HepG2 (cell line): ENCODE measurements around the gene SLC4A11. TPM values are rescaled to one million over a fixed set of nuclear protein-coding genes. Genes with fewer than 3 reads are reported as not detected.

Source experiments
- ATAC-seq: fragments of 200-7000 bp; cut with Tn5 transposase; 3 replicates; pipeline ENCODE4 v1.9.1; 2020; ENCODE audit warnings: mild to moderate bottlenecking, moderate library complexity
- BruUV-seq: library from RNA; stranded (reverse); fragments of 400-500 nt; replicated peaks from 2 replicates; lab custom pipeline; 2021; lab: Mats Ljungman, UMichigan
- CTCF ChIA-PET: fragments of 300-600 bp; formaldehyde crosslinking; extraction: SDS; loops from one replicate; lab custom pipeline; 2021; ENCODE audit warnings: low total read pairs, inconsistent platforms, low intra/inter-chr PET ratio; lab: Yijun Ruan, JAX
- POLR2A ChIA-PET: fragments of 350-600 bp; sonication (Branson Sonifier 250); formaldehyde crosslinking; loops from one replicate; lab custom pipeline; 2020; ENCODE audit warnings: antibody characterized with exemption, inconsistent platforms; lab: Yijun Ruan, JAX
- DNase-seq: peaks from one replicate; pipeline ENCODE4 v3.0.0-alpha.2; 2015; ENCODE audit warnings: low spot score
- FAIRE-seq: peaks from 3 replicates; lab custom pipeline; 2011; peaks lifted over from hg19 to GRCh38; lab: Jason Lieb, UNC
- H2AFZ ChIP-seq: one replicate; pipeline ENCODE4 v1.6.1; 2011; ENCODE audit warnings: low read length, inconsistent platforms
- H3K27ac ChIP-seq: fragments of 300-600 bp; 3 replicates; pipeline ENCODE4 v1.8.0; 2011; ENCODE audit warnings: mixed run types, mild to moderate bottlenecking, mixed read lengths, low read length, inconsistent platforms; ENCODE audit not compliant: insufficient read depth; ENCODE audit errors: extremely low read length
- H3K27me3 ChIP-seq, 2 experiments: fragments of 200-600 bp in 1 of 2; 2 replicates in 1 of 2; 3 replicates in 1 of 2; pipeline versions ENCODE4 v1.6.0 to v1.8.0; 2011; ENCODE audit warnings: low read length in 2 of 2, mild to moderate bottlenecking in 2 of 2, moderate library complexity in 2 of 2, inconsistent platforms in 1 of 2; ENCODE audit not compliant: insufficient read depth in 2 of 2, control insufficient read depth in 1 of 2
- H3K36me3 ChIP-seq, 2 experiments: fragments of 200-600 bp in 1 of 2; replicated peaks in 1 of 2; 2 replicates in 1 of 2; 3 replicates in 1 of 2; pipeline versions ENCODE4 v1.5.1 to v1.8.0; 2011; ENCODE audit warnings: low read length in 2 of 2, inconsistent platforms in 1 of 2; ENCODE audit not compliant: insufficient read depth in 2 of 2, control insufficient read depth in 1 of 2
- H3K4me1 ChIP-seq: 2 replicates; pipeline ENCODE4 v1.5.1; 2012; ENCODE audit warnings: low read length, inconsistent platforms; ENCODE audit not compliant: insufficient read depth
- H3K4me2 ChIP-seq: 2 replicates; pipeline ENCODE4 v1.6.0; 2011; ENCODE audit warnings: low read depth, low read length, inconsistent platforms
- H3K4me3 ChIP-seq, 3 experiments: fragments of 200-600 bp in 1 of 3; sonication (generic), shearing (Covaris generic) in 1 of 3; replicated peaks in 1 of 3; 2 replicates each; pipeline ENCODE4 v1.5.1; 2011 to 2016; ENCODE audit warnings: low read length in 3 of 3, inconsistent platforms in 2 of 3, low read depth in 2 of 3, mild to moderate bottlenecking in 2 of 3, control low read depth in 1 of 3, mixed read lengths in 1 of 3; ENCODE audit not compliant: insufficient read depth in 1 of 3
- H3K79me2 ChIP-seq: one replicate; pipeline ENCODE4 v1.6.1; 2011; ENCODE audit warnings: low read length, inconsistent platforms; ENCODE audit not compliant: insufficient read depth
- H3K9ac ChIP-seq: 2 replicates; pipeline ENCODE4 v1.6.0; 2011; ENCODE audit warnings: mild to moderate bottlenecking, low read depth, low read length, inconsistent platforms; ENCODE audit not compliant: insufficient read depth
- H3K9me3 ChIP-seq: 2 replicates; pipeline ENCODE4 v1.5.1; 2012; ENCODE audit warnings: mild to moderate bottlenecking, low read length
- H4K20me1 ChIP-seq: 2 replicates; pipeline ENCODE4 v1.6.0; 2011; ENCODE audit warnings: inconsistent platforms, mild to moderate bottlenecking, low read length, moderate library complexity; ENCODE audit not compliant: insufficient read depth
- ARID2 ChIP-seq: sonication (generic); formaldehyde crosslinking; IDR thresholded peaks from 2 replicates; pipeline ENCODE4 v1.8.1; 2022; ENCODE audit warnings: mild to moderate bottlenecking, missing genetic modification reagents, borderline replicate concordance
- CBFB ChIP-seq: sonication (generic); formaldehyde crosslinking; IDR thresholded peaks from 2 replicates; pipeline ENCODE4 v1.4.0; 2020; ENCODE audit warnings: missing genetic modification reagents
- EEA1 ChIP-seq: sonication (generic); formaldehyde crosslinking; IDR thresholded peaks from 2 replicates; pipeline ENCODE4 v1.5.1; 2020; ENCODE audit warnings: mild to moderate bottlenecking, missing genetic modification reagents, borderline replicate concordance
- HOXA9 ChIP-seq: sonication (generic); formaldehyde crosslinking; IDR thresholded peaks from 2 replicates; pipeline ENCODE4 v1.8.1; 2022; ENCODE audit warnings: missing genetic modification reagents, mild to moderate bottlenecking, moderate library complexity, borderline replicate concordance
- KLF11 ChIP-seq: IDR thresholded peaks from 2 replicates; pipeline ENCODE4 v1.6.1; 2016; ENCODE audit warnings: missing compliant biosample characterization
- POLR2AphosphoS5 ChIP-seq: IDR thresholded peaks from 2 replicates; pipeline ENCODE4 v1.6.1; 2012; ENCODE audit warnings: low read depth, low read length
- POLR2G ChIP-seq: fragments of 200-400 bp; formaldehyde crosslinking; IDR thresholded peaks from 2 replicates; pipeline ENCODE4 v1.6.1; 2018; ENCODE audit warnings: mild to moderate bottlenecking, low read depth, low read length, moderate library complexity
- SETDB1 ChIP-seq: sonication (generic); formaldehyde crosslinking; IDR thresholded peaks from 2 replicates; pipeline ENCODE4 v1.5.1; 2020; ENCODE audit warnings: missing genetic modification reagents, mild to moderate bottlenecking, borderline replicate concordance
- ZBTB1 ChIP-seq: sonication (generic); formaldehyde crosslinking; IDR thresholded peaks from 2 replicates; pipeline ENCODE4 v1.4.0; 2020; ENCODE audit warnings: missing genetic modification reagents, borderline replicate concordance
- ZNF17 ChIP-seq: sonication (generic); formaldehyde crosslinking; IDR thresholded peaks from 2 replicates; pipeline ENCODE4 v1.5.0; 2020; ENCODE audit warnings: mild to moderate bottlenecking, missing genetic modification reagents
- ZNF180 ChIP-seq: sonication (generic); formaldehyde crosslinking; IDR thresholded peaks from 2 replicates; pipeline ENCODE4 v1.4.0; 2020; ENCODE audit warnings: low read depth, missing genetic modification reagents, borderline replicate concordance
- ZNF75D ChIP-seq: sonication (generic); formaldehyde crosslinking; IDR thresholded peaks from 2 replicates; pipeline ENCODE4 v1.8.1; 2023; ENCODE audit warnings: missing genetic modification reagents, mild to moderate bottlenecking, borderline replicate concordance
- WGBS: methylation state at CpG from one replicate; pipeline ENCODE4 v1.1.6; 2017; ENCODE audit warnings: low lambda C conversion rate; 5-methylcytosine and 5-hydroxymethylcytosine counted together
- in situ Hi-C: cut with HindIII; loops from 2 replicates; pipeline ENCODE4 v1.10.0; 2017; ENCODE audit warnings: low pct_unique_long_range_greater_than_20kb; ENCODE audit not compliant: extremely low pct_ligation_motif_present
- intact Hi-C: fragments of 100-400 bp; cut with micrococcal nuclease; formaldehyde crosslinking; loops from one replicate; pipeline ENCODE4 v1.10.0; 2022; ENCODE audit not compliant: unreplicated experiment
- polyA plus RNA-seq, 8 experiments: library from polyadenylated mRNA; depleted of rRNA in 3 of 8; stranded (reverse) in 7 of 8; unstranded in 1 of 8; fragments of >200 nt; fragmentation: Illumina TruSeq in 4 of 8; extraction: Trizol in 4 of 8; gene quantifications; 2 replicates each; pipeline versions ENCODE4 v1.2.1 to v1.2.3, GENCODE V29; 2011 to 2016; ENCODE audit warnings: low read depth in 4 of 8, missing spikeins in 1 of 8, mixed read lengths in 1 of 8; ENCODE audit not compliant: insufficient read depth in 1 of 8
- total RNA-seq, 5 experiments: library from RNA; depleted of rRNA; stranded (reverse); fragments of >200 nt; fragmentation: Illumina TruSeq; extraction: Trizol; gene quantifications; 2 replicates each; pipeline ENCODE4 v1.2.3, GENCODE V29; 2016; ENCODE audit warnings: low read depth in 1 of 5
- TF ChIP-seq, protein P1 (sequence below): sonication (generic); formaldehyde crosslinking; IDR thresholded peaks from 2 replicates; pipeline ENCODE4 v1.4.0; 2020; ENCODE audit warnings: missing genetic modification reagents, borderline replicate concordance
- TF ChIP-seq, protein P2 (sequence below): fragments of 450-650 bp; IDR thresholded peaks from 2 replicates; pipeline ENCODE4 v1.6.1; 2017; ENCODE audit warnings: mild to moderate bottlenecking
- TF ChIP-seq, protein P3 (sequence below): sonication (generic); formaldehyde crosslinking; IDR thresholded peaks from 2 replicates; pipeline ENCODE4 v1.4.0; 2020; ENCODE audit warnings: missing genetic modification reagents
- TF ChIP-seq, protein P4 (sequence below): IDR thresholded peaks from 2 replicates; pipeline ENCODE4 v1.6.1; 2016; ENCODE audit warnings: control low read depth

SLC4A11 gene
- total and polyA plus RNA-seq, 2 of the 13 experiments (the other 11 are each of a cell fraction or from before 2014, with no cell fraction given) = 3.9 to 27.0 TPM

DNA sequence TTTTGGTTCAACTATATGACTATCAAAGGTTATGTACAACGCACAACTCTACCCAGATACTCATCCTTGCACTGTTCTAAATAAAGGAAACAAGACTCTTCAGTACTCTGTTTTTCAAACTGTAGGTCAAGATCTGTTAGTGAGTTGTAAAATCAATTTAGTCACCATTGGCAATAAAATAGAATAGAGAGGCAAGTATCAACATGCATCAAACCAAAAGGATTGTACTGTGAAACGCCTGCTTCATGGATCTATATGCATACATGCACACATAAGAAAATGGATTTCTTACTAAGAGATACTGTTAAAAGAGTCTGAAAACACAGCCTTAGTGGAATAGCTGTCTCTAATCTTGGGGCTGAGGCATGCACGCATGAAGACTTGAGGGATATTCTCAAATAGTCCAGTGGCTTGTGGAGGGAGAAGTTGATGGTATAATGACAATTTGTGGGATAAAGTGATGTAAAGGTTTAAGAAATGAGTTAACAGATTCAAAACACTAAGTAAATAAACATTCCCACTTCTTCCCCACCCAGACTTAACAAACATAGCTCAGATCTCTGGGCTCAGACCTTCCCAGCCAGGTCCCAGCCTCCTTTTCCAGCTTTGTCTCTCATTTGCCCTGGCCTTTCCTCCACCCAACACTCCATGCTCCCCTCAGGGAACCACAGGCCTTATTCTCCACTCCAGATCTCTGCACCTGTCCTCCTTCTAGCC, 54.9 kb downstream of the SLC4A11 start:
- CTCF ChIA-PET = no interaction called here
- FAIRE-seq (no peak), ATAC-seq (peak; percentile 27), DNase-seq (no peak)
- POLR2A ChIA-PET = interaction anchor here (0.8 to 2.1 kb wide), 6 partner anchors 9 to 61 kb away, joined by 3 to 9 read pairs (median 6); partner anchors contain the start of genes ITPA and LZTS3
- intact Hi-C loops (no loop called here), in situ Hi-C loops (no loop called here)
- Histone ChIP-seq H3K4me3 (no peak overlapping the region), H4K20me1 (no peaks in the 10 kb centered on the region), H3K9ac (no peak overlapping the region), H3K36me3 (peaks cover under 1 to 3% of the 10 kb centered on the region in 2 experiments; a peak in 3 of 5 replicates), H3K4me2 (no peak overlapping the region), H3K27ac (no peak overlapping the region), H3K79me2 (no peaks in the 10 kb centered on the region), H3K4me1 (no peaks in the 10 kb centered on the region), H3K9me3 (no peaks in the 10 kb centered on the region), H2AFZ (no peak overlapping the region), H3K27me3 (no peaks in the 10 kb centered on the region)
- BruUV-seq = TSS peak; percentile 2
- WGBS = 97% methylated on average over 3 of the region's 3 CpGs
- peak; percentile 59 for TF ChIP-seq POLR2G
- TF ChIP-seq CBFB (CRISPR knock-in tag) = no peak
- TF ChIP-seq, protein P1, sequence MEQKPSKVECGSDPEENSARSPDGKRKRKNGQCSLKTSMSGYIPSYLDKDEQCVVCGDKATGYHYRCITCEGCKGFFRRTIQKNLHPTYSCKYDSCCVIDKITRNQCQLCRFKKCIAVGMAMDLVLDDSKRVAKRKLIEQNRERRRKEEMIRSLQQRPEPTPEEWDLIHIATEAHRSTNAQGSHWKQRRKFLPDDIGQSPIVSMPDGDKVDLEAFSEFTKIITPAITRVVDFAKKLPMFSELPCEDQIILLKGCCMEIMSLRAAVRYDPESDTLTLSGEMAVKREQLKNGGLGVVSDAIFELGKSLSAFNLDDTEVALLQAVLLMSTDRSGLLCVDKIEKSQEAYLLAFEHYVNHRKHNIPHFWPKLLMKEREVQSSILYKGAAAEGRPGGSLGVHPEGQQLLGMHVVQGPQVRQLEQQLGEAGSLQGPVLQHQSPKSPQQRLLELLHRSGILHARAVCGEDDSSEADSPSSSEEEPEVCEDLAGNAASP (CRISPR knock-in tag) = no peak
- TF ChIP-seq KLF11 (CRISPR knock-in tag) = no peak
- TF ChIP-seq POLR2AphosphoS5 = peak; percentile 45; the same call in 1 of the 2 replicates
- TF ChIP-seq SETDB1 (CRISPR knock-in tag) = no peak
- no peak for TF ChIP-seq ZNF17 (CRISPR knock-in tag)
- no peak for TF ChIP-seq EEA1 (CRISPR knock-in tag)
- TF ChIP-seq ZNF75D (CRISPR knock-in tag) = no peak
- TF ChIP-seq ZBTB1 (CRISPR knock-in tag) = no peak
- TF ChIP-seq, protein P2, sequence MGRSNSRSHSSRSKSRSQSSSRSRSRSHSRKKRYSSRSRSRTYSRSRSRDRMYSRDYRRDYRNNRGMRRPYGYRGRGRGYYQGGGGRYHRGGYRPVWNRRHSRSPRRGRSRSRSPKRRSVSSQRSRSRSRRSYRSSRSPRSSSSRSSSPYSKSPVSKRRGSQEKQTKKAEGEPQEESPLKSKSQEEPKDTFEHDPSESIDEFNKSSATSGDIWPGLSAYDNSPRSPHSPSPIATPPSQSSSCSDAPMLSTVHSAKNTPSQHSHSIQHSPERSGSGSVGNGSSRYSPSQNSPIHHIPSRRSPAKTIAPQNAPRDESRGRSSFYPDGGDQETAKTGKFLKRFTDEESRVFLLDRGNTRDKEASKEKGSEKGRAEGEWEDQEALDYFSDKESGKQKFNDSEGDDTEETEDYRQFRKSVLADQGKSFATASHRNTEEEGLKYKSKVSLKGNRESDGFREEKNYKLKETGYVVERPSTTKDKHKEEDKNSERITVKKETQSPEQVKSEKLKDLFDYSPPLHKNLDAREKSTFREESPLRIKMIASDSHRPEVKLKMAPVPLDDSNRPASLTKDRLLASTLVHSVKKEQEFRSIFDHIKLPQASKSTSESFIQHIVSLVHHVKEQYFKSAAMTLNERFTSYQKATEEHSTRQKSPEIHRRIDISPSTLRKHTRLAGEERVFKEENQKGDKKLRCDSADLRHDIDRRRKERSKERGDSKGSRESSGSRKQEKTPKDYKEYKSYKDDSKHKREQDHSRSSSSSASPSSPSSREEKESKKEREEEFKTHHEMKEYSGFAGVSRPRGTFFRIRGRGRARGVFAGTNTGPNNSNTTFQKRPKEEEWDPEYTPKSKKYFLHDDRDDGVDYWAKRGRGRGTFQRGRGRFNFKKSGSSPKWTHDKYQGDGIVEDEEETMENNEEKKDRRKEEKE = no peak
- no peak for TF ChIP-seq HOXA9 (CRISPR knock-in tag)
- no peak for TF ChIP-seq ARID2 (CRISPR knock-in tag)
- no peak for TF ChIP-seq ZNF180 (CRISPR knock-in tag)
- TF ChIP-seq, protein P3, sequence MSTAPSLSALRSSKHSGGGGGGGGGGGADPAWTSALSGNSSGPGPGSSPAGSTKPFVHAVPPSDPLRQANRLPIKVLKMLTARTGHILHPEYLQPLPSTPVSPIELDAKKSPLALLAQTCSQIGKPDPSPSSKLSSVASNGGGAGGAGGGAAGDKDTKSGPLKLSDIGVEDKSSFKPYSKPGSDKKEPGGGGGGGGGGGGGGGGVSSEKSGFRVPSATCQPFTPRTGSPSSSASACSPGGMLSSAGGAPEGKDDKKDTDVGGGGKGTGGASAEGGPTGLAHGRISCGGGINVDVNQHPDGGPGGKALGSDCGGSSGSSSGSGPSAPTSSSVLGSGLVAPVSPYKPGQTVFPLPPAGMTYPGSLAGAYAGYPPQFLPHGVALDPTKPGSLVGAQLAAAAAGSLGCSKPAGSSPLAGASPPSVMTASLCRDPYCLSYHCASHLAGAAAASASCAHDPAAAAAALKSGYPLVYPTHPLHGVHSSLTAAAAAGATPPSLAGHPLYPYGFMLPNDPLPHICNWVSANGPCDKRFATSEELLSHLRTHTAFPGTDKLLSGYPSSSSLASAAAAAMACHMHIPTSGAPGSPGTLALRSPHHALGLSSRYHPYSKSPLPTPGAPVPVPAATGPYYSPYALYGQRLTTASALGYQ (CRISPR knock-in tag) = no peak
- TF ChIP-seq, protein P4, sequence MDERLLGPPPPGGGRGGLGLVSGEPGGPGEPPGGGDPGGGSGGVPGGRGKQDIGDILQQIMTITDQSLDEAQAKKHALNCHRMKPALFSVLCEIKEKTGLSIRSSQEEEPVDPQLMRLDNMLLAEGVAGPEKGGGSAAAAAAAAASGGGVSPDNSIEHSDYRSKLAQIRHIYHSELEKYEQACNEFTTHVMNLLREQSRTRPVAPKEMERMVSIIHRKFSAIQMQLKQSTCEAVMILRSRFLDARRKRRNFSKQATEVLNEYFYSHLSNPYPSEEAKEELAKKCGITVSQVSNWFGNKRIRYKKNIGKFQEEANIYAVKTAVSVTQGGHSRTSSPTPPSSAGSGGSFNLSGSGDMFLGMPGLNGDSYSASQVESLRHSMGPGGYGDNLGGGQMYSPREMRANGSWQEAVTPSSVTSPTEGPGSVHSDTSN (CRISPR knock-in tag) = no peak
